ENCODE measurements around the gene CLDN9. TPM values are rescaled to one million over a fixed set of nuclear protein-coding genes. Genes with fewer than 3 reads are reported as not detected.

The CLDN9 gene
- total RNA-seq, 2 donors from 2014 or later = 0.14 TPM; not detected in 1

- H3K27me3 Mint-ChIP-seq (ENCODE audit: low read depth) = peaks cover 42% of the 10 kb centered on the region
Observed at GRCh38 chr16:3027983-3028715, 15.4 kb downstream of the CLDN9 start.

GRCh38 chr16:3028716-3029319 lies 16.1 kb downstream of the CLDN9 start:
- ATAC-seq (replicated peaks in 1 of 2) = no peak
- no peak for DNase-seq
- no peak overlapping the region for H3K27ac Mint-ChIP-seq

More at GRCh38 chr16:3027983-3028715, 15.4 kb downstream of the CLDN9 start:
- ATAC-seq (replicated peaks in 1 of 2) (peak; percentile 38 to 47), DNase-seq (peak; percentile 88 to 89)
- no peak overlapping the region for H3K27ac Mint-ChIP-seq
- peak overlapping the region; percentile 60 to 69 for H3K4me3 Mint-ChIP-seq
- H3K36me3 Mint-ChIP-seq (ENCODE audit: insufficient read depth in 2 of 2) = peaks cover 0 to 5% of the 10 kb centered on the region in 2 donors
- no peaks in the 10 kb centered on the region for H3K9me3 Mint-ChIP-seq
- H3K4me1 Mint-ChIP-seq (ENCODE audit: low read depth) = peaks cover 48% of the 10 kb centered on the region

GRCh38 chr16:3029491-3030221 lies 16.9 kb downstream of the CLDN9 start:
- DNase-seq = peak; percentile 65 to 75
- ATAC-seq (replicated peaks in 1 of 2) = peak; percentile 67 to 68
- peaks cover 37% of the 10 kb centered on the region for H3K4me1 Mint-ChIP-seq (ENCODE audit: low read depth)
- H3K9me3 Mint-ChIP-seq = no peaks in the 10 kb centered on the region
- peaks cover 58% of the 10 kb centered on the region for H3K27me3 Mint-ChIP-seq (ENCODE audit: low read depth)
- H3K36me3 Mint-ChIP-seq (ENCODE audit: insufficient read depth in 2 of 2) = peaks cover 0 to 5% of the 10 kb centered on the region in 2 donors
- H3K27ac Mint-ChIP-seq = no peak overlapping the region
- H3K4me3 Mint-ChIP-seq = peak overlapping the region; percentile 69 to 84

More at GRCh38 chr16:3028716-3029319, 16.1 kb downstream of the CLDN9 start:
- Mint-ChIP-seq H3K4me1 (ENCODE audit: low read depth) (peaks cover 43% of the 10 kb centered on the region), H3K9me3 (no peaks in the 10 kb centered on the region), H3K36me3 (ENCODE audit: insufficient read depth in 2 of 2) (peaks cover 0 to 5% of the 10 kb centered on the region in 2 donors), H3K4me3 (peak overlapping the region; percentile 69 to 84), H3K27me3 (ENCODE audit: low read depth) (peaks cover 49% of the 10 kb centered on the region)

GRCh38 chr16:3030222-3031212 lies 17.8 kb downstream of the CLDN9 start:
- Mint-ChIP-seq H3K27me3 (ENCODE audit: low read depth) (peaks cover 66% of the 10 kb centered on the region), H3K27ac (no peak overlapping the region), H3K9me3 (no peaks in the 10 kb centered on the region), H3K36me3 (ENCODE audit: insufficient read depth in 2 of 2) (peaks cover 0 to 5% of the 10 kb centered on the region in 2 donors), H3K4me3 (peak overlapping the region; percentile 69 to 84), H3K4me1 (ENCODE audit: low read depth) (peaks cover 31% of the 10 kb centered on the region)
- ATAC-seq (replicated peaks in 1 of 2) (no peak), DNase-seq (no peak)

GRCh38 chr16:3032624-3033023 lies 19.9 kb downstream of the CLDN9 start:
- H3K9me3 Mint-ChIP-seq = no peaks in the 10 kb centered on the region
- peaks cover 40% of the 10 kb centered on the region for H3K4me1 Mint-ChIP-seq (ENCODE audit: low read depth)
- H3K27me3 Mint-ChIP-seq (ENCODE audit: low read depth) = peaks cover 81% of the 10 kb centered on the region
- ATAC-seq (replicated peaks in 1 of 2) (no peak), DNase-seq (no peak)
- H3K4me3 Mint-ChIP-seq = no peak overlapping the region
- peaks cover 0 to 1% of the 10 kb centered on the region in 2 donors for H3K36me3 Mint-ChIP-seq (ENCODE audit: insufficient read depth in 2 of 2)
- H3K27ac Mint-ChIP-seq = no peak overlapping the region

GRCh38 chr16:3035289-3035971 lies 22.7 kb downstream of the CLDN9 start:
- Mint-ChIP-seq H3K27ac (no peak overlapping the region), H3K4me3 (peak overlapping the region in 1 of 2 donors; percentile 36), H3K9me3 (no peaks in the 10 kb centered on the region), H3K27me3 (ENCODE audit: low read depth) (peaks cover 87% of the 10 kb centered on the region), H3K36me3 (ENCODE audit: insufficient read depth in 2 of 2) (peaks cover 0 to 1% of the 10 kb centered on the region in 2 donors), H3K4me1 (ENCODE audit: low read depth) (peaks cover 27% of the 10 kb centered on the region)
- DNase-seq = no peak
- no peak for ATAC-seq (replicated peaks in 1 of 2)

GRCh38 chr16:3035972-3036725 lies 23.4 kb downstream of the CLDN9 start:
- Mint-ChIP-seq H3K36me3 (ENCODE audit: insufficient read depth in 2 of 2) (peaks cover 0 to 1% of the 10 kb centered on the region in 2 donors), H3K9me3 (no peaks in the 10 kb centered on the region), H3K4me3 (peak overlapping the region in 1 of 2 donors; percentile 36), H3K27ac (no peak overlapping the region), H3K27me3 (ENCODE audit: low read depth) (peaks cover 86% of the 10 kb centered on the region), H3K4me1 (ENCODE audit: low read depth) (peaks cover 27% of the 10 kb centered on the region)
- ATAC-seq (replicated peaks in 1 of 2) (no peak), DNase-seq (no peak)

- Mint-ChIP-seq H3K4me3 (peak within 1 kb of the TSS; percentile 58 to 64), H3K27ac (no peak within 1 kb of the TSS), H3K36me3 (ENCODE audit: insufficient read depth in 2 of 2) (peaks cover 0 to 1% of the 10 kb centered on the region in 2 donors)
Observed at GRCh38 chr16:3036726-3037315, 24.1 kb downstream of the CLDN9 start, which contains the start of gene BICDL2. BICDL2 (minus strand) TSS chr16:3036944; CDS start chr16:3035496, 1,448 bp downstream.

GRCh38 chr16:3038256-3038655 lies 25.5 kb downstream of the CLDN9 start:
- H3K27me3 Mint-ChIP-seq (ENCODE audit: low read depth) = peaks cover 77% of the 10 kb centered on the region
- DNase-seq = no peak
- H3K27ac Mint-ChIP-seq = no peak overlapping the region
- peaks cover 19% of the 10 kb centered on the region for H3K4me1 Mint-ChIP-seq (ENCODE audit: low read depth)
- H3K36me3 Mint-ChIP-seq (ENCODE audit: insufficient read depth in 2 of 2) = peaks cover 0 to 1% of the 10 kb centered on the region in 2 donors
- H3K4me3 Mint-ChIP-seq = no peak overlapping the region
- ATAC-seq (replicated peaks in 1 of 2) = no peak
- no peaks in the 10 kb centered on the region for H3K9me3 Mint-ChIP-seq

More at GRCh38 chr16:3036726-3037315, 24.1 kb downstream of the CLDN9 start, which contains the start of gene BICDL2:
- Mint-ChIP-seq H3K9me3 (no peaks in the 10 kb centered on the region), H3K4me1 (ENCODE audit: low read depth) (peaks cover 27% of the 10 kb centered on the region), H3K27me3 (ENCODE audit: low read depth) (peaks cover 84% of the 10 kb centered on the region)
- ATAC-seq (replicated peaks in 1 of 2) = no peak
- no peak for DNase-seq

GRCh38 chr16:3038896-3039295 lies 26.2 kb downstream of the CLDN9 start:
- H3K4me1 Mint-ChIP-seq (ENCODE audit: low read depth) = peaks cover 19% of the 10 kb centered on the region

GRCh38 chr16:3042376-3042775 lies 29.7 kb downstream of the CLDN9 start:
- no peak overlapping the region for H3K27ac Mint-ChIP-seq
- DNase-seq = no peak
- peaks cover 66% of the 10 kb centered on the region for H3K27me3 Mint-ChIP-seq (ENCODE audit: low read depth)
- no peak overlapping the region for H3K4me3 Mint-ChIP-seq
- no peaks in the 10 kb centered on the region for H3K9me3 Mint-ChIP-seq
- no peak for ATAC-seq (replicated peaks in 1 of 2)
- no peaks in the 10 kb centered on the region for H3K36me3 Mint-ChIP-seq (ENCODE audit: insufficient read depth in 2 of 2)
- peaks cover 18% of the 10 kb centered on the region for H3K4me1 Mint-ChIP-seq (ENCODE audit: low read depth)

More at GRCh38 chr16:3038896-3039295, 26.2 kb downstream of the CLDN9 start:
- Mint-ChIP-seq H3K36me3 (ENCODE audit: insufficient read depth in 2 of 2) (peaks cover 0 to 1% of the 10 kb centered on the region in 2 donors), H3K9me3 (no peaks in the 10 kb centered on the region), H3K4me3 (no peak overlapping the region), H3K27ac (no peak overlapping the region), H3K27me3 (ENCODE audit: low read depth) (peaks cover 77% of the 10 kb centered on the region)
- no peak for ATAC-seq (replicated peaks in 1 of 2)
- DNase-seq = no peak
